Endothelial cell of umbilical vein (primary cell): ENCODE measurements around the gene CYP27C1. TPM values are rescaled to one million over a fixed set of nuclear protein-coding genes. Genes with fewer than 3 reads are reported as not detected.

ENCODE experiments used
- BruUV-seq: library from RNA; stranded (reverse); fragments of 400-500 nt; replicated peaks from 2 replicates; lab custom pipeline; 2021; lab: Mats Ljungman, UMichigan
- CTCF ChIA-PET: fragments of 300-600, 350-600 bp; sonication (Branson Sonifier 250); formaldehyde crosslinking; loops from one replicate; lab custom pipeline; 2021; ENCODE audit warnings: antibody characterized with exemption, inconsistent platforms; lab: Charles Lee
- POLR2A ChIA-PET: fragments of 300-600, 350-600 bp; sonication (Branson Sonifier 250); formaldehyde crosslinking; loops from one replicate; lab custom pipeline; 2021; ENCODE audit warnings: antibody characterized with exemption, inconsistent platforms; lab: Charles Lee
- DNase-seq: peaks from one replicate; pipeline ENCODE4 v3.0.0-alpha.2; 2011; ENCODE audit warnings: low read depth, low spot score
- FAIRE-seq: peaks from 2 replicates; lab custom pipeline; 2011; peaks lifted over from hg19 to GRCh38; lab: Jason Lieb, UNC
- H2AFZ ChIP-seq: 2 replicates; pipeline ENCODE4 v1.6.0; 2012; ENCODE audit warnings: low read depth, low read length, control low read depth, inconsistent platforms
- H3K27ac ChIP-seq: 2 replicates; pipeline ENCODE4 v1.5.1; 2011; ENCODE audit warnings: low read depth, mild to moderate bottlenecking, control low read depth, low read length, moderate library complexity; ENCODE audit not compliant: insufficient read depth
- H3K27me3 ChIP-seq, 2 experiments: 2 replicates each; pipeline versions ENCODE4 v1.6.0 to v1.6.1; 2011; ENCODE audit warnings: low read length in 2 of 2, mixed read lengths in 1 of 2; ENCODE audit not compliant: control insufficient read depth in 2 of 2, insufficient read depth in 2 of 2
- H3K36me3 ChIP-seq, 2 experiments: 2 replicates in 1 of 2; 3 replicates in 1 of 2; pipeline ENCODE4 v1.5.1; 2011; ENCODE audit warnings: low read length in 2 of 2, mild to moderate bottlenecking in 1 of 2, moderate library complexity in 1 of 2; ENCODE audit not compliant: control insufficient read depth in 2 of 2, insufficient read depth in 2 of 2; ENCODE audit errors: extremely low read depth in 1 of 2
- H3K4me1 ChIP-seq: 3 replicates; pipeline ENCODE4 v1.5.1; 2011; ENCODE audit warnings: mild to moderate bottlenecking, low read length; ENCODE audit not compliant: control insufficient read depth, insufficient read depth; ENCODE audit errors: extremely low read depth
- H3K4me2 ChIP-seq: 2 replicates; pipeline ENCODE4 v1.6.1; 2011; ENCODE audit warnings: low read length, control low read depth, mixed read lengths; ENCODE audit not compliant: insufficient read depth
- H3K4me3 ChIP-seq, 3 experiments: fragments of 200-600 bp in 1 of 3; sonication (generic), shearing (Covaris generic) in 1 of 3; replicated peaks in 1 of 3; 2 replicates each; pipeline ENCODE4 v1.5.1; 2011 to 2016; ENCODE audit warnings: control low read depth in 3 of 3, low read length in 3 of 3, mild to moderate bottlenecking in 2 of 3, inconsistent platforms in 1 of 3, low read depth in 1 of 3, moderate library complexity in 1 of 3; ENCODE audit not compliant: insufficient read depth in 1 of 3
- H3K79me2 ChIP-seq: 2 replicates; pipeline ENCODE4 v1.6.0; 2012; ENCODE audit warnings: low read length, inconsistent platforms; ENCODE audit not compliant: control insufficient read depth, insufficient read depth
- H3K9ac ChIP-seq: replicated peaks from 2 replicates; pipeline ENCODE3; 2011; ENCODE audit warnings: low read length, control low read depth; ENCODE audit not compliant: insufficient read depth; ENCODE audit errors: extremely low read depth
- H3K9me1 ChIP-seq: replicated peaks from 3 replicates; pipeline ENCODE4 v1.6.0; 2011; ENCODE audit warnings: mild to moderate bottlenecking, low read length; ENCODE audit not compliant: control insufficient read depth, insufficient read depth; ENCODE audit errors: extremely low read depth
- H3K9me3 ChIP-seq: replicated peaks from 2 replicates; pipeline ENCODE4 v1.5.1; 2012; ENCODE audit warnings: low read length, inconsistent platforms; ENCODE audit not compliant: control insufficient read depth, insufficient read depth
- H4K20me1 ChIP-seq: replicated peaks from 2 replicates; pipeline ENCODE3; 2011; ENCODE audit warnings: mild to moderate bottlenecking, low read length; ENCODE audit not compliant: control insufficient read depth, insufficient read depth; ENCODE audit errors: extremely low read depth
- CTCF ChIP-seq, 2 donors: IDR thresholded peaks; 1 replicate in 1 of 2; 2 replicates in 1 of 2; pipeline ENCODE4 v1.5.1; 2011; ENCODE audit warnings: low read length in 2 of 2, mild to moderate bottlenecking in 2 of 2, moderate library complexity in 2 of 2, control low read depth in 1 of 2, inconsistent platforms in 1 of 2, low read depth in 1 of 2; ENCODE audit not compliant: insufficient read depth in 1 of 2; ENCODE audit errors: extremely low read depth in 1 of 2
- EZH2 ChIP-seq: IDR thresholded peaks from 2 replicates; pipeline ENCODE4 v1.6.1; 2012; ENCODE audit warnings: borderline replicate concordance, low read depth, mild to moderate bottlenecking, moderate library complexity, low read length, inconsistent platforms; ENCODE audit not compliant: severe bottlenecking
- FOS ChIP-seq: IDR thresholded peaks from 2 replicates; pipeline ENCODE4 v1.6.1; 2011; ENCODE audit warnings: mild to moderate bottlenecking, low read length, moderate library complexity, borderline replicate concordance; ENCODE audit not compliant: insufficient read depth
- GATA2 ChIP-seq: IDR thresholded peaks from 2 replicates; pipeline ENCODE4 v1.7.0; 2011; ENCODE audit warnings: low read depth, mild to moderate bottlenecking, moderate library complexity, mixed read lengths, low read length; ENCODE audit not compliant: insufficient read length, insufficient read depth
- JUN ChIP-seq: IDR thresholded peaks from 2 replicates; pipeline ENCODE4 v1.6.1; 2011; ENCODE audit warnings: borderline replicate concordance, low read depth; ENCODE audit not compliant: insufficient read length, insufficient read depth
- MAX ChIP-seq: IDR thresholded peaks from 2 replicates; pipeline ENCODE4 v1.6.1; 2011; ENCODE audit not compliant: insufficient read depth, insufficient read length
- MYC ChIP-seq: IDR thresholded peaks from one replicate; pipeline ENCODE4 v1.6.1; 2011; ENCODE audit warnings: mild to moderate bottlenecking, low read depth, low read length
- POLR2A ChIP-seq: IDR thresholded peaks from 2 replicates; pipeline ENCODE4 v1.6.1; 2012; ENCODE audit warnings: low read depth, mild to moderate bottlenecking, control low read depth, low read length
- POLR2AphosphoS5 ChIP-seq: IDR thresholded peaks from 2 replicates; pipeline ENCODE4 v1.6.1; 2012; ENCODE audit warnings: low read depth, mild to moderate bottlenecking, control low read depth, low read length, moderate library complexity; ENCODE audit not compliant: insufficient read depth
- dilution Hi-C: fragments of 300-500 bp; cut with MboI; formaldehyde crosslinking; loops from one replicate; pipeline ENCODE4 v1.15.0; 2019; ENCODE audit warnings: low sequenced_read_pairs; ENCODE audit not compliant: extremely low pct_ligation_motif_present
- intact Hi-C: fragments of 100-400 bp; cut with micrococcal nuclease; formaldehyde crosslinking; loops from one replicate; pipeline ENCODE4 v1.10.0; 2022
- polyA plus RNA-seq, 4 experiments: library from polyadenylated mRNA; depleted of rRNA in 3 of 4; stranded (reverse) in 3 of 4; unstranded in 1 of 4; fragments of >200 nt; gene quantifications; 2 replicates each; pipeline versions ENCODE4 v1.2.1 to v1.2.3, GENCODE V29; 2011 to 2012; ENCODE audit warnings: missing spikeins in 1 of 4
- total RNA-seq: library from RNA; stranded (reverse); gene quantifications from 2 replicates; pipeline ENCODE4 v1.2.3, GENCODE V29; 2021

CYP27C1 gene
- total and polyA plus RNA-seq, 2 donors (not counting 3 experiments of a cell fraction or from before 2014, with no cell fraction given), result not detected

GRCh38 chr2:127137225-127137624 lies 82.9 kb downstream of the CYP27C1 start:
- intact Hi-C loops, result no loop called here
- no peak overlapping the region for H3K9ac ChIP-seq
- POLR2A ChIA-PET, result no interaction called here
- no peaks in the 10 kb centered on the region for H3K9me3 ChIP-seq
- DNase-seq (no peak), FAIRE-seq (no peak)
- dilution Hi-C loops, result no loop called here
- H3K9me1 ChIP-seq, result no peaks in the 10 kb centered on the region
- no peak overlapping the region for H2AFZ ChIP-seq
- CTCF ChIA-PET, result no interaction called here
- H3K79me2 ChIP-seq, result no peaks in the 10 kb centered on the region
- no peaks in the 10 kb centered on the region for H4K20me1 ChIP-seq
- peaks cover 0 to 10% of the 10 kb centered on the region in 2 experiments for H3K27me3 ChIP-seq
- no peaks in the 10 kb centered on the region for H3K4me1 ChIP-seq
- no TSS peak for BruUV-seq
- TF ChIP-seq EZH2 (no peak), POLR2A (no peak), JUN (no peak), FOS (no peak), POLR2AphosphoS5 (no peak), GATA2 (no peak), MAX (no peak), MYC (no peak), CTCF (IDR thresholded peaks at IDR 0.05; ENCODE audit: extremely low read depth in 1 of 2, insufficient read depth in 1 of 2, low read depth in 1 of 2, low read length in 2 of 2) (no peak)
- H3K4me2 ChIP-seq, result no peak overlapping the region
- H3K27ac ChIP-seq, result no peak overlapping the region
- no peak overlapping the region for H3K4me3 ChIP-seq
- H3K36me3 ChIP-seq, result no peaks in the 10 kb centered on the region
